HL-60 (cell line): ENCODE data around the gene DEXI.

Source experiments
- DNase-seq, 2 experiments: peaks; one replicate each; pipeline ENCODE4 v3.0.0-alpha.2; 2010 to 2020; ENCODE audit warnings: low read depth in 1 of 2, low spot score in 1 of 2
- H3K27ac ChIP-seq: fragments of 250-450 bp; sonication (Bioruptor Pico); replicated peaks from 2 replicates; pipeline ENCODE4 v1.5.1; 2020; ENCODE audit warnings: mild to moderate bottlenecking, moderate library complexity
- H3K27me3 ChIP-seq: fragments of 250-450 bp; sonication (Bioruptor Pico); 2 replicates; pipeline ENCODE4 v1.5.1; 2021; ENCODE audit warnings: mild to moderate bottlenecking, moderate library complexity; ENCODE audit not compliant: insufficient read depth, poor library complexity, severe bottlenecking
- H3K4me3 ChIP-seq: replicated peaks from 2 replicates; pipeline ENCODE4 v1.5.1; 2011; ENCODE audit warnings: mild to moderate bottlenecking, control low read depth, low read length; ENCODE audit not compliant: insufficient read depth
- GABPA ChIP-seq: IDR thresholded peaks from 2 replicates; pipeline ENCODE4 v1.6.1; 2012; ENCODE audit warnings: low read depth
- POLR2AphosphoS5 ChIP-seq: IDR thresholded peaks from 2 replicates; pipeline ENCODE4 v1.6.1; 2012; ENCODE audit warnings: low read depth
- REST ChIP-seq: IDR thresholded peaks from 2 replicates; pipeline ENCODE4 v1.6.1; 2012; ENCODE audit warnings: low read depth; ENCODE audit not compliant: insufficient replicate concordance
- SPI1 ChIP-seq: IDR thresholded peaks from 2 replicates; pipeline ENCODE4 v1.6.1; 2012; ENCODE audit warnings: low read depth, mild to moderate bottlenecking, borderline replicate concordance
- TF ChIP-seq, protein P1 (sequence below): IDR thresholded peaks from one replicate; pipeline ENCODE4 v1.5.1; 2011; ENCODE audit warnings: low read length, control low read depth, inconsistent platforms; ENCODE audit not compliant: insufficient read depth

DEXI gene

DNA sequence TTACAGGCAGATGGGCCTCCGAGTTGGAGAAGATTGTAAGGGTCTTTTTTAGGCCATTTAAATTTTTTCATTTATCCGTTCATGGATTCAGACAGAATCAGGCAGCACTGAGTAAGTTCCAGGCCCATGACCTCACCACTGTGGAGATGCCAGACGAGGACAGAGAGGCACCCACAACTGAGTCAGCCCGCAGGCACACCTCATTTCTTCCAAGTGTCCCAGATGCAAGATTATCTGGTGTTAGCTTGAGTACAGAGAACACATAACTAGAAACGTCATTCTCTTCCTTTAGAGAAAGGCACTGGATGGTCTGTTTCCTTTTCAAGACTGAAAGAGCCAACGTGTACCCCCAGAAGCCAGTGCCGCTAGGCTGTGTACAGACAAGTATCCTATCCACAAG, 19.0 kb upstream of the DEXI start:
- Histone ChIP-seq H3K27ac (no peak overlapping the region), H3K4me3 (no peak overlapping the region), H3K27me3 (no peaks in the 10 kb centered on the region)
- DNase-seq: no peak
- TF ChIP-seq REST: no peak
- no peak for TF ChIP-seq SPI1
- no peak for TF ChIP-seq POLR2AphosphoS5
- TF ChIP-seq GABPA: no peak
- TF ChIP-seq, protein P1, sequence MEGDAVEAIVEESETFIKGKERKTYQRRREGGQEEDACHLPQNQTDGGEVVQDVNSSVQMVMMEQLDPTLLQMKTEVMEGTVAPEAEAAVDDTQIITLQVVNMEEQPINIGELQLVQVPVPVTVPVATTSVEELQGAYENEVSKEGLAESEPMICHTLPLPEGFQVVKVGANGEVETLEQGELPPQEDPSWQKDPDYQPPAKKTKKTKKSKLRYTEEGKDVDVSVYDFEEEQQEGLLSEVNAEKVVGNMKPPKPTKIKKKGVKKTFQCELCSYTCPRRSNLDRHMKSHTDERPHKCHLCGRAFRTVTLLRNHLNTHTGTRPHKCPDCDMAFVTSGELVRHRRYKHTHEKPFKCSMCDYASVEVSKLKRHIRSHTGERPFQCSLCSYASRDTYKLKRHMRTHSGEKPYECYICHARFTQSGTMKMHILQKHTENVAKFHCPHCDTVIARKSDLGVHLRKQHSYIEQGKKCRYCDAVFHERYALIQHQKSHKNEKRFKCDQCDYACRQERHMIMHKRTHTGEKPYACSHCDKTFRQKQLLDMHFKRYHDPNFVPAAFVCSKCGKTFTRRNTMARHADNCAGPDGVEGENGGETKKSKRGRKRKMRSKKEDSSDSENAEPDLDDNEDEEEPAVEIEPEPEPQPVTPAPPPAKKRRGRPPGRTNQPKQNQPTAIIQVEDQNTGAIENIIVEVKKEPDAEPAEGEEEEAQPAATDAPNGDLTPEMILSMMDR: no peak

DNA sequence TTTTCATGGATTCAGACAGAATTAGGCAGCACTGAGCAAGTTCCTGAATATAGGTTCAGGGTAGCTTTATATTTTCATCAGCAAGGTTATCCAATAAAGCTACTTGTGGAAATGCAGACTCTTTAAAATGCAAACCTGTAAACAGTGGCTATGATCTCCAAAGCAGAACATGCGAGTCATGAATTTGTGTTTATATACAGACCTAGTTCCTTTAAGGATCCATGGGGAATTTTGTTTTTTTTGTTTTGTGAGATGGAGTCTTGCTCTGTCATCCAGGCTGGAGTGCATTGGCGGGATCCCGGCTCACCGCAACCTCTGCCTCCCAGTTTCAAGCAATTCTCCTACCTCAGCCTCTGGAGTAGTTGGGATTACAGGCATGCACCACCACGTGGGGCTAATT, 16.9 kb upstream of the DEXI start:
- Histone ChIP-seq H3K27me3 (no peaks in the 10 kb centered on the region), H3K27ac (no peak overlapping the region), H3K4me3 (no peak overlapping the region)
- no peak for DNase-seq
- TF ChIP-seq SPI1 (no peak), POLR2AphosphoS5 (no peak), GABPA (no peak), REST (no peak)
- TF ChIP-seq, protein P1: no peak

GRCh38 chr16:10957771-10958482, 15.7 kb upstream of the DEXI start:
- no peak overlapping the region for H3K4me3 ChIP-seq
- no peaks in the 10 kb centered on the region for H3K27me3 ChIP-seq
- no peak overlapping the region for H3K27ac ChIP-seq
- no peak for DNase-seq
- TF ChIP-seq, protein P1: no peak
- TF ChIP-seq REST (no peak), POLR2AphosphoS5 (no peak), SPI1 (no peak), GABPA (no peak)
